Activated naive CD8-positive, alpha-beta T cell treated with anti-CD3 and anti-CD28 coated beads for 36 hours (primary cell): ENCODE results near the gene NRL. TPM values are rescaled to one million over a fixed set of nuclear protein-coding genes. Genes with fewer than 3 reads are reported as not detected.

Source experiments
- DNase-seq: peaks from one replicate; pipeline ENCODE4 v3.0.0; 2021
- H3K27ac Mint-ChIP-seq: one replicate; pipeline ENCODE4 v1.8.0; 2022; ENCODE audit warnings: mild to moderate bottlenecking, moderate library complexity, mixed read lengths
- H3K27me3 Mint-ChIP-seq: one replicate; pipeline ENCODE4 v1.8.0; 2022; ENCODE audit warnings: mild to moderate bottlenecking, mixed read lengths
- H3K36me3 Mint-ChIP-seq: one replicate; pipeline ENCODE4 v1.8.0; 2021; ENCODE audit warnings: mild to moderate bottlenecking, mixed read lengths
- H3K4me1 Mint-ChIP-seq: one replicate; pipeline ENCODE4 v1.8.0; 2021; ENCODE audit warnings: mixed read lengths
- H3K4me3 Mint-ChIP-seq: one replicate; pipeline ENCODE4 v1.8.0; 2022; ENCODE audit warnings: mild to moderate bottlenecking, moderate library complexity, mixed read lengths
- H3K9me3 Mint-ChIP-seq: one replicate; pipeline ENCODE4 v1.8.0; 2022; ENCODE audit warnings: mixed read lengths
- total RNA-seq, 2 experiments: library from RNA; stranded (reverse); gene quantifications; one replicate each; pipeline ENCODE4 v1.2.3, GENCODE V29; 2021

The NRL gene
- total RNA-seq, result 1 to 10 TPM; 1.8 to 2.6 TPM

DNA sequence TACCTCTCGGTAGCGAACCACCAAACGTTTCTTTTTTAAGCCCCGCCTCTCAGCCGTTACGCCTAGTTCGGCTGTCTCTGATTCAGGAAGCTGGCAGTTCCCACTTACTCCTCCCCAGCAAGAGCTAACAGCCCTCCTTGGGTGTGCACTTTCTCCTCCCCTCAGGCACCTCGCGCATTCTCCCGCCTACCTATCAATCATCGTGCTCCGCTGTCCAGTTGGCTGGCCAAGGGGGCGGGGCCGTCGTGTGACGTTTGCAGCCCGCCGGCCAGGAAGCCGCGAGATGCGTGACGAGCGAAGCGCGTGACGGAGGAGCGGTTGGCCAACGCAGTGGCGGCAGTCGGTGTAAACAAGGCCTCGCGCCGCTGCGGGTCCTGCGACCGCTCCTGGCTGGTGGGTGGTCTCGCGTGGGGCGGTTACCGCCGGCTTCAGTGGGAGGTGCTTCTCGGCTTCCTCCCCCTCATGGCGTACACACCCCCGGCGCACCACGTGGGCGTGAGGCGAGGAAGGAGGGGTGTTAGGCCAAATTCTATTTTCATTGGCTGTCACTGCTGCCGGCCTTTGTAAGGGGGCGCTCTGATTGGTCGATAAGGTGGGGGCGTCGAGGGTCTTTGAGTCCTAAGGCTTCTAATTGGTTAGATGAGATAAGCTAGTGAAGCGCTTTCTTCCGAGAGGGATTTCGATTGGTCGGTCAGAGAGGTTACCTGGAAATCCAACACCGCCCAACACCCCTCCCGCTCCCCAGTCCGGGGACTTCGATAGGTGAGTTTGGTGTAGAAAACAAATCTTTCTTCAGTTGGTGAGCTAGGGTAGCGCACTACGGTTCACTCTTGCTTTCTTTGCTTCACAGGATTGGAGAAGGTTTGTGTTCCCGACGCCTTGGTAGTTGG is at the start of gene NRL, which contains the start of gene DCAF11:
NRL (minus strand) TSS at position 418 of the 890 bp plus-strand sequence. CDS start 32,101 bp downstream, outside the sequence.
DCAF11 (plus strand) TSS at position 246 of the 890 bp plus-strand sequence. CDS start 818 bp downstream, outside the sequence.
- Mint-ChIP-seq H3K4me1 (peaks cover 22% of the 10 kb centered on the region), H3K27me3 (no peaks in the 10 kb centered on the region), H3K4me3 (peak within 1 kb of the TSS; percentile 95), H3K27ac (peak within 1 kb of the TSS; percentile 99), H3K36me3 (peaks cover 17% of the 10 kb centered on the region), H3K9me3 (no peaks in the 10 kb centered on the region)
- peak; percentile 99 for DNase-seq

DNA sequence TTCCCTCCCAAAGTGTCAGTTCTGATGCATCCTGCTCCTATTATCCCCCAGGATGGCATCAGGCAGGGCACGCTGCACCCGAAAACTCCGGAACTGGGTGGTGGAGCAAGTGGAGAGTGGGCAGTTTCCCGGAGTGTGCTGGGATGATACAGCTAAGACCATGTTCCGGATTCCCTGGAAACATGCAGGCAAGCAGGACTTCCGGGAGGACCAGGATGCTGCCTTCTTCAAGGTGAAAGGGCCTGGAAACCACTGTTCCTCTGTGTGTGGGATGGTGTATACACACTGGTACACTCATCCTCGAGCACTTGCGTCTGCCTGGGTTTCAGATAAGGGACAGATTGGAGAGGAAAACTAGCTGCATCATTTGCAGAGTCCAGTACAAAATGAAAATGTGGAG is 47.3 kb upstream of the NRL start:
- Mint-ChIP-seq H3K27ac (peak overlapping the region; percentile 100), H3K4me1 (peaks cover 47% of the 10 kb centered on the region), H3K36me3 (peaks cover 42% of the 10 kb centered on the region), H3K27me3 (peaks cover 6% of the 10 kb centered on the region), H3K4me3 (peak overlapping the region; percentile 99), H3K9me3 (no peaks in the 10 kb centered on the region)
- DNase-seq, result peak; percentile 24

DNA sequence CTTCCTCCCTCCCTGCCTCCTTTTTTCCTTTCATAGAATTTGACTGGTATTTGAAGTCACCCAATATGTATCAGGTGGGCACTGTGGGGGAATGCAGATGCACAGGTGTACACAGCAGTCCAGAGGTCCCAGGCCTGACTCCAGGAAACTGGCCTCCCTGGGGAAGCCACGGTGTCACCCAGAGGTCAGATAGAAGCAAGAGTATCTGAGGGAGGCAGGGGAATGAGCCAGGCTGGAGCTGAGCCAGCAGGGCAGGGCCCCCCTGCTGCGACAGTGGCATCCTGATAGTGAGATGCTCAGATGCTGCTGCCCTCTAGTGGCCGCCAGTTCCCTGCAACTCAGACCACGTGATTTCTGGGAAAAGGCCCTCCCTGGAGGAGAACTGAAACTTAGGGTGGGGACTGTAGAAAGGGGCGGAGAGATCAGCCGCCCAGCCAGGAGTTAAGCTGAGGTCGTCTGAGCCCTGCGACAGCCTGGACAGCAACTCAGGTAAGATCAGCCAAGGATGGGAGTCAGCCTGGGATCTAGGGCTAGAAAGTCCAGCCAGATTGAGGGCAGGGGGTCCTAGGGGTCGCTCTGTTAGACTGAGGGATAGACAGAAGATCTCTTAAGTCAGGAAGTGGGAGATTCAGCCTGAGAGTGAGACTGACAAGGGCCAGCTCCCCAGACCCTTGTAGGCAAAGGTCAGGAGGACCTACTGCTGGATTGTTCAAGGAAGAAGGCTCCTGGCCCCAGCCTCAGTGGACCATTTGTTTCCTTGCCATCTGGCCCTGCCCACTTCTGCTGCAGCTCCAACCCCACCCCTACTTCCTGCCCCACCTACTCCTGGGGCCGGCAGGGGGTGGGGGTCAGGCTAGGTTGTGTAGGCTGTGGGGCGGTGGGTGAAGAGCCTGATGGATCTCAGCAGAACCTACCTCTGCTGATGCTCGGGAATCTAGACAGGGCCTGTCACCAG is 46.4 kb upstream of the NRL start, which contains the start of gene IRF9:
IRF9 (plus strand) TSS at position 416 of the 955 bp plus-strand sequence. CDS start 880 bp downstream, outside the sequence.
- Mint-ChIP-seq H3K4me1 (peaks cover 41% of the 10 kb centered on the region), H3K27me3 (peaks cover 6% of the 10 kb centered on the region), H3K4me3 (peak within 1 kb of the TSS; percentile 99), H3K36me3 (peaks cover 38% of the 10 kb centered on the region), H3K27ac (peak within 1 kb of the TSS; percentile 100), H3K9me3 (no peaks in the 10 kb centered on the region)
- peak; percentile 94 for DNase-seq

DNA sequence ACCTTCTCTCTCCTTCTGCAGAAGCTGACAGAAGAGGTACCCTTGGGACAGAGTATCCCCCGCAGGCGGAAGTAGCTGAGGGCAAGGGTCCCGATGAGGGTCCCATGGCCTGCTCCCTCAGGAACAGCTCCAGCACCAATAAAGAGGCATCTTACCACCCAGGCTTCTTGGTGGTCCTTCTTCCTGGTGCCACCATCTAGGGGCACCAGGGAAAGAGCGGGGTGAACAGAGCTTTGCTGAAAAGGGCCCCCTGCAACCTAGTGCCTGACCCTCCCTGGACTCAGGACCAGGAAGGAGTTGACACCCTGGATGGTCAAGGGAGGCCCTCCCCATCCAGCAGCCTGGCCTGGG is 45.7 kb upstream of the NRL start:
- peaks cover 41% of the 10 kb centered on the region for H3K4me1 Mint-ChIP-seq
- no peak for DNase-seq
- no peaks in the 10 kb centered on the region for H3K9me3 Mint-ChIP-seq
- H3K27ac Mint-ChIP-seq, result peak overlapping the region; percentile 100
- peaks cover 6% of the 10 kb centered on the region for H3K27me3 Mint-ChIP-seq
- no peak overlapping the region for H3K4me3 Mint-ChIP-seq
- H3K36me3 Mint-ChIP-seq, result peaks cover 38% of the 10 kb centered on the region

DNA sequence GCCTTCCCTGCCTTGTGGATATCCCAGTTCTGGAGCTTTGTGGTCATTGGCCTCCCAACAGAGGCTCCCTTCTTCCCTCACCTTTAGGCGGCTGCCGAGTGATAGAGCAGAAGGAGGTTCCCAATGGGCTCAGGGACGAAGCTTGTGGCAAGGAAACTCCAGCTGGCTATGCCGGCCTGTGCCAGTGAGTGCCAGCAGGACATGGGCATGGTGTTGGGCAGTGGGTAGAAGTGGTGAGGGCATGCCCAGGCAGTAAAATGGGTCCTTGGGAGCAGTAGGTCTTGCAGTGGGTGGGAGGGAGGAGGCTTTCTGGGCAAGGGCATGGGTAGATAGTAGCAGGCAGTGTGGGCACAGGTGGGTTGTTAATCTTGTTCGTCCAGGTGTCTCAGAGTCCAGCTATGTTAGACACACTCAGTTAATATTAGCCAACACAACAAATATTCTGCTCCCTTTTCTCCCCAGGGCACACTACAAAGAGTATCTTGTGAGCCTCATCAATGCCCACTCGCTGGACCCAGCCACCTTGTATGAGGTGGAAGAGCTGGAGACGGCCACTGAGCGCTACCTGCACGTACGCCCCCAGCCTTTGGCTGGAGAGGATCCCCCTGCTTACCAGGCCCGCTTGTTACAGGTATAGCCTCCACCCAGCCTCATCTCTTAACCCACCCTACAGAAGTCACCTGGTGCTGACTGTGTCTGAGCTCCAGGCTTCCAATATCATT is 45.2 kb upstream of the NRL start:
- Mint-ChIP-seq H3K4me1 (peaks cover 38% of the 10 kb centered on the region), H3K4me3 (no peak overlapping the region)

DNA sequence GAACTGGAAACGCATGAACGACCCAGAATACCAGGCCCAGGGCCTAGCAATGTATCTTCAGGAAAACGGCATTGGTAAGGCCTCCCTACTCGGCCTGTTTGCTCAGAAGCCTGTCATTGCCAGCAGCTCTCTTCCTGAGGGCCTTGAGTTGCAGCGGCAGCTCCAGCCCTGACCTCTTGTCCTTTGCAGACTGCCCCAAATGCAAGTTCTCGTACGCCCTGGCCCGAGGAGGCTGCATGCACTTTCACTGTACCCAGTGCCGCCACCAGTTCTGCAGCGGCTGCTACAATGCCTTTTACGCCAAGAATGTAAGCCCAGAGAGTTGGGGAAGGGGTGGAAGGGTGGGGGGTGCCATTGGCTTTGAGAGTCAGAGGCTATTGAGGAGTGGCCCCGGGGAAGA is 42.6 kb upstream of the NRL start:
- Mint-ChIP-seq H3K36me3 (peaks cover 18% of the 10 kb centered on the region), H3K27ac (peak overlapping the region; percentile 65)

More for the DNA sequence above, 45.2 kb upstream of the NRL start:
- no peaks in the 10 kb centered on the region for H3K9me3 Mint-ChIP-seq
- H3K36me3 Mint-ChIP-seq, result peaks cover 34% of the 10 kb centered on the region
- peak overlapping the region; percentile 100 for H3K27ac Mint-ChIP-seq
- no peak for DNase-seq
- H3K27me3 Mint-ChIP-seq, result peaks cover 6% of the 10 kb centered on the region

DNA sequence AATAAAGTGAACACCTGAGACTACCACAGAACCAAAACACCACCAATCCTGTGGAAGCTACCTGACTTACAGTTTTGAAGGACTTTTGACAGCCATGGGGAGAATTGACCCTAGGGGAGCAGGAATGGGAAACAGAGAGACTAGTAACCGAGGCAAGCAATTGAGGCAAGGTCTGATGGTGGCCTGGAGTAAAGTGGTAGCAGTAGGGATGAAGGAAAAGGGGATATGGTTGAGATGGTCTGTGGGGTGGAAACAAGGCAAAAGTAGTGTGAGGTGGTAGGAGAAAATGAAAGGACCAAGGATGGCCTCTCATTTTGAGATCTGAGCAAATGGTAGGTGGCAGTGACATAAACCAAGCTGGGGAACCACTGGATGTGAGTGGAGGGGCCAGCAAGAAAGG is 42.1 kb upstream of the NRL start:
- DNase-seq, result no peak
- Mint-ChIP-seq H3K4me3 (no peak overlapping the region), H3K27ac (peak overlapping the region; percentile 11), H3K36me3 (peaks cover 14% of the 10 kb centered on the region), H3K27me3 (peaks cover 6% of the 10 kb centered on the region), H3K4me1 (peaks cover 16% of the 10 kb centered on the region), H3K9me3 (no peaks in the 10 kb centered on the region)

More for the DNA sequence above, 42.6 kb upstream of the NRL start:
- Mint-ChIP-seq H3K27me3 (peaks cover 6% of the 10 kb centered on the region), H3K9me3 (no peaks in the 10 kb centered on the region), H3K4me3 (no peak overlapping the region), H3K4me1 (peaks cover 21% of the 10 kb centered on the region)
- DNase-seq, result no peak

DNA sequence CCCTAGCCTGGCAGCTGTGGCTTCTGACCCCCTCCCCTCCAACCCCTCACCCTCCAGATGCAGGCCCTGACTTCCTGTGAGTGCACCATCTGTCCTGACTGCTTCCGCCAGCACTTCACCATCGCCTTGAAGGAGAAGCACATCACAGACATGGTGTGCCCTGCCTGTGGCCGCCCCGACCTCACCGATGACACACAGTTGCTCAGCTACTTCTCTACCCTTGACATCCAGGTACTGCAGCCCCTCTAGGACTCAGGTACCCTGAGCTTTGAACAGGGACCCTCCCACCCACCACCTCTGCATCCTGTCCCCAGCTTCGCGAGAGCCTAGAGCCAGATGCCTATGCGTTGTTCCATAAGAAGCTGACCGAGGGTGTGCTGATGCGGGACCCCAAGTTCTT is 40.4 kb upstream of the NRL start:
- DNase-seq, result no peak
- H3K4me3 Mint-ChIP-seq, result no peak overlapping the region
- H3K9me3 Mint-ChIP-seq, result no peaks in the 10 kb centered on the region
- peaks cover 7% of the 10 kb centered on the region for H3K4me1 Mint-ChIP-seq
- no peaks in the 10 kb centered on the region for H3K27me3 Mint-ChIP-seq
- no peak overlapping the region for H3K27ac Mint-ChIP-seq
- H3K36me3 Mint-ChIP-seq, result peaks cover 15% of the 10 kb centered on the region

DNA sequence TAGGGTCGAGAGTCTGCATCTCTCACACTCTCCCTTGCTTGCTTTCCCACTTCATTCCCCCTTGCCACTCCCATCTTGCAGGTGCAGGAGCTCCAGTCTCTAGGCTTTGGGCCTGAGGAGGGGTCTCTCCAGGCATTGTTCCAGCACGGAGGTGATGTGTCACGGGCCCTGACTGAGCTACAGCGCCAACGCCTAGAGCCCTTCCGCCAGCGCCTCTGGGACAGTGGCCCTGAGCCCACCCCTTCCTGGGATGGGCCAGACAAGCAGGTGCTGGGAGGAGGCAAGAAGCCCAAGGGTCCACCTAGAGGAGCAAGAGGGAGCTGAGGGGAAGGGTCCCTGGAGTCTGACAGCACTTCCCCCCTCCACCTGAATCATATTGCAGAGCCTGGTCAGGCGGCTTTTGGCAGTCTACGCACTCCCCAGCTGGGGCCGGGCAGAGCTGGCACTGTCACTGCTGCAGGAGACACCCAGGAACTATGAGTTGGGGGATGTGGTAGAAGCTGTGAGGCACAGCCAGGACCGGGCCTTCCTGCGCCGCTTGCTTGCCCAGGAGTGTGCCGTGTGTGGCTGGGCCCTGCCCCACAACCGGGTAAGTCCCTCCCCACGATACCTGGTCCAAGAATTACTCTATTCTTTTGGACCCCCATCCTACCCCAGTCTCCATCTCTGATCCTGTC is 36.8 kb upstream of the NRL start:
- DNase-seq, result no peak
- Mint-ChIP-seq H3K36me3 (peaks cover 30% of the 10 kb centered on the region), H3K27ac (no peak overlapping the region)

DNA sequence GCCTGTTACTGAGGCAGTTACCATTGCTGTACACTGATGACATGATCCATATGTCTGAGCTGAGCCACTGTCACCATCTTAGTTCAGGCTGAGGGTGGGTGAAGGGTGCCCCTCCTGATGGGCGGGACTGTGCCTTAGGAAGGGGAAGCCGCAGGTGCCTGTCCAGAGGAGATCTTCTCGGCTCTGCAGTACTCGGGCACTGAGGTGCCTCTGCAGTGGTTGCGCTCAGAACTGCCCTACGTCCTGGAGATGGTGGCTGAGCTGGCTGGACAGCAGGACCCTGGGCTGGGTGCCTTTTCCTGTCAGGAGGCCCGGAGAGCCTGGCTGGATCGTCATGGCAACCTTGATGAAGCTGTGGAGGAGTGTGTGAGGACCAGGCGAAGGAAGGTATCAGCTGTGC is 36.2 kb upstream of the NRL start:
- no peaks in the 10 kb centered on the region for H3K27me3 Mint-ChIP-seq
- no peak overlapping the region for H3K4me3 Mint-ChIP-seq
- H3K9me3 Mint-ChIP-seq, result no peaks in the 10 kb centered on the region
- DNase-seq, result no peak
- H3K36me3 Mint-ChIP-seq, result peaks cover 34% of the 10 kb centered on the region
- no peak overlapping the region for H3K27ac Mint-ChIP-seq
- H3K4me1 Mint-ChIP-seq, result peaks cover 21% of the 10 kb centered on the region

More for the DNA sequence above, 36.8 kb upstream of the NRL start:
- Mint-ChIP-seq H3K9me3 (no peaks in the 10 kb centered on the region), H3K4me3 (no peak overlapping the region), H3K27me3 (no peaks in the 10 kb centered on the region), H3K4me1 (peaks cover 21% of the 10 kb centered on the region)

DNA sequence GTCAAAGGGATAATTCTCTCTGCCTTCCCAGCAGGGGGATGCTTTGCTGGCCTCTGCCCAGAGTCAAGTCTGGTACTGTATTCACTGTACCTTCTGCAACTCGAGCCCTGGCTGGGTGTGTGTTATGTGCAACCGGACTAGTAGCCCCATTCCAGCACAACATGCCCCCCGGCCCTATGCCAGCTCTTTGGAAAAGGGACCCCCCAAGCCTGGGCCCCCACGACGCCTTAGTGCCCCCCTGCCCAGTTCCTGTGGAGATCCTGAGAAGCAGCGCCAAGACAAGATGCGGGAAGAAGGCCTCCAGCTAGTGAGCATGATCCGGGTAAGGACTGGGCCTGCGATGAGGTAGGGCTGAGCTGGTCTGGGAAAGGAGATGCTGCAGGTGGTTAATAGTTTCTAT is 35.8 kb upstream of the NRL start:
- no peak for DNase-seq
- peaks cover 36% of the 10 kb centered on the region for H3K36me3 Mint-ChIP-seq
- H3K4me3 Mint-ChIP-seq, result no peak overlapping the region
- no peak overlapping the region for H3K27ac Mint-ChIP-seq
- no peaks in the 10 kb centered on the region for H3K27me3 Mint-ChIP-seq
- peaks cover 26% of the 10 kb centered on the region for H3K4me1 Mint-ChIP-seq
- H3K9me3 Mint-ChIP-seq, result no peaks in the 10 kb centered on the region

DNA sequence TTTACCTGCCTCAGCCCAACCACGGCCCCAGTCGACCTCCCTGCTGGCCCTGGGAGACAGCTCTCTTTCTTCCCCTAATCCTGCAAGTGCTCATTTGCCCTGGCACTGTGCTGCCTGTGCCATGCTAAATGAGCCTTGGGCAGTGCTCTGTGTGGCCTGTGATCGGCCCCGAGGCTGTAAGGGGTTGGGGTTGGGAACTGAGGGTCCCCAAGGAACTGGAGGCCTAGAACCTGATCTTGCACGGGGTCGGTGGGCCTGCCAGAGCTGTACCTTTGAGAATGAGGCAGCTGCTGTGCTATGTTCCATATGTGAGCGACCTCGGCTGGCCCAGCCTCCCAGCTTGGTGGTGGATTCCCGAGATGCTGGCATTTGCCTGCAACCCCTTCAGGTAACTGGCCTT is 35.3 kb upstream of the NRL start:
- H3K4me1 Mint-ChIP-seq, result peaks cover 31% of the 10 kb centered on the region
- no peak overlapping the region for H3K4me3 Mint-ChIP-seq
- no peak for DNase-seq
- H3K36me3 Mint-ChIP-seq, result peaks cover 41% of the 10 kb centered on the region
- no peaks in the 10 kb centered on the region for H3K9me3 Mint-ChIP-seq
- no peaks in the 10 kb centered on the region for H3K27me3 Mint-ChIP-seq
- H3K27ac Mint-ChIP-seq, result no peak overlapping the region

DNA sequence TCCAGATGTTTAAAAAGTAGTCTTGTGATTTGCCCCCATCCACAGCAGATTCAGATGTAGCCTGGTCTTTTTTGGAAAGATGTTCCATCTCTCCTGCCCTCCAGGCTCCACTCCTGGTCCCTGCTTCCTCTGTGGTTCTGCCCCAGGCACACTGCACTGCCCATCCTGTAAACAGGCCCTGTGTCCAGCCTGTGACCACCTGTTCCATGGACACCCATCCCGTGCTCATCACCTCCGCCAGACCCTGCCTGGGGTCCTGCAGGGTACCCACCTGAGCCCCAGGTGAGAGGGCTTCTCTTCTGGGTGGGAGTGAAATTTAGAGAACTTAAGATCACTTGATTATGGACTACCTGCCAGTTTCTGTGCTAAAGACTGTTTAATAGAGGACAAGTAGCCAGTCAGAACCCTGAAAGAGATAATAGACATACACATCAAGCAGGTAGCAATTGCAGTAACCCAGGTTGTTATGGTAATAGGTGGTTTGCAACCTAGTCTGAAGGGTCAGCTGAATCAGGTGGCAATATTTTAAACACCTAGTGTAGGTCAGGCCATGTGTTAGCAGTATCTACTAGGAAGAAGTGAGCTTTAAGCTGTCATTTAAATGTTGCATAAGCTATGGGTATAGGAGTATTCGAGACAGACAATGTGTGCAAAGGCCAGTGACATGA is 34.7 kb upstream of the NRL start:
- Mint-ChIP-seq H3K36me3 (peaks cover 47% of the 10 kb centered on the region), H3K4me1 (peaks cover 35% of the 10 kb centered on the region), H3K9me3 (no peaks in the 10 kb centered on the region), H3K27ac (no peak overlapping the region), H3K4me3 (peak overlapping the region; percentile 97), H3K27me3 (no peaks in the 10 kb centered on the region)
- DNase-seq, result no peak
